OCI-M1 (cell line): ENCODE results near the gene VWA5B1.

Source experiments
- DNase-seq: peaks from one replicate; lab custom pipeline; 2025; lab: John Stamatoyannopoulos, UW

The VWA5B1 gene

DNA sequence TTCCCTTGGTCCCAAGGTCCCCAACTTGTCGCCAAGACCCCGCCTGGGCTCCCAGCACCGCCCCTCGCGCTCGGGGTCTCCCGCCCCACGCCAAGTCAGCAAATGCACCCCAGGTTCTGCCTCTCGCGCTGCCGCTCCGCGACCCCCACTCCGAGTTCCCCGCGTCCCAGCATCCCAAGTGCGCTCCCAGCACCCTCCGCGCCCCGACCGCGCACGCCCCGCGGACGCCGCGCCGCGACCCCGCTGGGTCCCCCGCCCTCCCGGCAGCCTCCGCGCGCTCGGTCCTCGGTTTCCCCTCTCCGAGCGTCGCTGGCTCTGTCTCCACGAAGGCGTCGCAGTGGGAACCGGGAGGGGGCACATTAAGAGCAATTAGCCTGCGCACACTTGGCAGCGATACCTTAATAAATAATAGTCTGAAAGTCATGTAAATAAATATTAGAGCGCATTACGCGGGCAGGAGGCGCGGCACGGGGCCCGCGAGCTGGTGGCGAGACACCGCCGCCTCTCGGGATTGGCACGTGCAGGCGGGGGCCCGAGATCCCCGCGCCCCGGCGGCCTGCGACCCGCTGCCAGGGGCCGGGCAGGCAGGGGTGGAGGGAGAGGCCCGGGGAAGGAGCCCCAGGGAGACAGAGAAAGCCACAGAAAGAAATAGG lies 75.9 kb downstream of the VWA5B1 start:
- DNase-seq = no peak

DNA sequence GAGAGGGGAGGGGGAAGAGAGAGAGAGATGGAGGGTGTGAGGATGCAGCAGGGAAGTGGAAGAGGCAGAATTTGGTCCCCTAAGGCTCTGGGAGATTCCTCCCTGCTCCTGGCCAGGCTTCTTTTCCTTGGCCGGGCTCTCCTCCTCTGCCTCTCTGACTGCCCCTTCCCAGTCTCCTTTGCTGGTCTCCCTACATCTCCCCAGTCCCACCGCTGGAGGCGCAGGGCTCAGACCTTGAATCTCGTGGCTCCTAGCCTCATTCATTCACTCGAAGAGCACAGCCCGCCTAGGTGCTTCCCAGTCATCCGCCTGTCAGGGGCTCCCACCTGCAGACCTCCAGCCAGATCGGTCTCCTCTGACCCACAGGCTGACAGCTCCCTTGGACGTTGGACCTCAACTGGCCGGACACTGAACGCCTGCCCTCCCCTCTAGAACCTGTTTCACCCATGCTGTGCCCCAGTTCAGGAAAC lies 76.5 kb downstream of the VWA5B1 start:
- DNase-seq = no peak

DNA sequence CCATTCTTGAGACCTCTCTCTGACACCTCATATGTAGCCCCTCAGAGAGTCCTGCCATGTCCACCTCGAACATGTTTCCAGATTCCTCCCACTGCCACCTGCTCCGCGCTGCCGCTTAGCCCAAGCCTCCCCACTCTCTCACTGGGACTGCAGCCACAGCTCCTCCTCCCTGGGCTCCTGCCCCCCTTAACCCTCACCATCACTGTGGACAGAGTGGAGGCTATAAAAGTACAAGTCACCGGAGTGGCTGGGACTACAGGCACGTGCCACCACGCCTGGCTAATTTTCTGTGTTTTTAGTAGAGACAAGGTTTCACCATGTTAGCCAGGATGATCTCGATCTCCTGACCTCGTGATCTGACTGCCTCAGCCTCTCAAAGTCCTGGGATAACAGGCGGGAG lies 77.0 kb downstream of the VWA5B1 start:
- no peak for DNase-seq

DNA sequence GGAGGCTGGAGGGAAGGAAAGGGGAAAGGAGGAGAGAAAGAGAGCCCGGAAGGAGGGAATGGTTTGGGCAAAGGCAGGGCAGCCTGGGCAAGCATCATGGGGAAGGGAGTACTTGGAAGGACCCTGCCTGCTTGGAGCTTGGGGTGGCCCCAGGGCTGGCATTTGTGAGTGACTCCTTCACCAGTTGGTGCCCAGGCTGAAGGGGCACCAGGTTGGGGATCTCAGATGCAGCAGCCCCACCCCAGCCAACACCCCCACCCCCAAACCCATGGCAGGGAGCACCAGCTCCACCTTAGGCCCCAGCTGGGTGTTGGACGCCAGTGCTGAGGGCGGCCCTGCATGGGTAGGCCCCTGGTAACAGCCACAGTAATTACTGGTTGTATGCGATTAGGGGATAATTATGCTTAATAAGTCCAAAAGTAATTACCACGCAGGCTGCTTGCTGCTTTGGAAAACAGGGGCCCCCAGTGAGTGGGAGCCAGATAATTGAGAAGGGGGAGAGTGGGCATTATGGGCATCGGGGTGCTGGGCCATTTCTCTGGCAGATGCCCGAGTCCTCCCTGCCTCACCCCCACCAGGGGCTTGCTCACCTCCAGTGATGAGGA lies 78.3 kb downstream of the VWA5B1 start:
- DNase-seq = no peak

DNA sequence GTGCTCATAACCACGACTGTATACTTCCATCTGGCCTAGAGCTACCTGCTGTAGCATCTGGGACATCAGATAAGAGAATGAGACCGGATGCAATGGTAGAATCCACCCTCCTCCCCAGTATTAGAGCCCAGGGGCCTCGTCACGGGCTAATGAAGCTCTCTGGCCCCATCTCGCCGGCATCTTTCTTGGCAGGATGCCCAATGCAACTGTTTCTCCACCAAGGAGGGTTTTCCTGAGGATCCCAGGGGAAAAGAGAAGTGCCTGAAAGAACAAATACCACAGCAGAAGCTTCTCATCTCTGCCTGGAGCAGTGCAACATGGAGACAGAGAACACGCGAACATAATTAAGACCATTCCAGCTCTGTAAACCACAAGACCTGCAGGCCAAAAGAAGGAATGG lies 80.0 kb downstream of the VWA5B1 start:
- DNase-seq = no peak

DNA sequence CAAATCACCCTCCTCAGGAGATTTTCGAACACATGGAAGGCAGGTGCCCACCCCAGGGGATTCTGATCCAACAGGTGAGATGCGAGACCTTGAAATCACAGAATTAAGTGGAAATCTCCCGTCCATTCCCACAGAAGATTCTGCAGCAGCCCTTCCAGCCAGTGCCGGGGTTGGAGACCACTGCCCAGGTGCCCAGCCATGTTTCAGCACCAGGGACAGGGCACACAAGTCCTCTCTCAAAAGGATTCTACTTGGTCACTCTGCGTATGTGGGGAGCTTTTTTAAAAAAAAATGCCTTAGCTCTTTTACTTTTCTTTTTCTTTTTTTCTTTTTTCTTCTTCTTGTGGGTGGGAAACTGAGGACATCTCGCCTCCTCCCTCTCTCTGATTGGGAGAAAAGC lies 80.7 kb downstream of the VWA5B1 start:
- peak; percentile 4 for DNase-seq

DNA sequence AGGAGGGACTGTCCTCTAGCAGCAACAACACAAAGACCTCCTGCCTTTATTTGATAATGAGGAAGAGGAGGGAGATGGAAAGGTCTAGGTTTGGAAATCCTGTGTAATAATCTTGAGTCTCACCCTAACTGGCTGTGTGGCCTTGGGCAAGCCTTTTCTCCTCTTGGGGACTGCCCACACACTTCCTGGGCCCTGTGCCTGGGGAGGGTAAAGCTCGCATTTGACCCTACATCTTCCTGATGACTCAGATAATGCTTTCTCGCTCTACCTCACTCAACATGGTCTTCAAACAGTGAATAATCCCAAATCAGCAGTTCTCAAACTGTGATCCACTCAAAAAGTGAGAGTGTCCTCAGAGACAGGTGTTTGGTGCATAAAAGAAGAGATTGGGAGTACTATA lies 81.2 kb downstream of the VWA5B1 start:
- DNase-seq = no peak

DNA sequence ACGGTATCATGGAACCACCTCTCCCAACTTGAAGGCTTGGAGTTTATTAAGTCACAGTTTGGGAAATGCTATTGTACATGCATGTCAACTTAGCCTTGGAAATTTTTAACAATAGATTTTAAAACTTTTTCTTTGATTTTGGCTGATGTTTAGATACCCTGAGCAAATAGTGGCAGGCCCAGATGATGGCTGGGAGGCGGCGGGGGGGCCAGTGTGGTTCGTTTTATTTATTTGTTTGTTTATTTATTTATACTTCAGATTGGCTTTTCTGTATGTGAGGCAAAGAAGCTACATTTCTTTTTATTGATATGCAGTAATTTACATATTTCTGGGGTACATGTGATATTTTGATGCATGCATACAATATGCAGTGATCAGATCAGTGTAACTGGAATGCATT lies 82.0 kb downstream of the VWA5B1 start:
- DNase-seq = no peak

DNA sequence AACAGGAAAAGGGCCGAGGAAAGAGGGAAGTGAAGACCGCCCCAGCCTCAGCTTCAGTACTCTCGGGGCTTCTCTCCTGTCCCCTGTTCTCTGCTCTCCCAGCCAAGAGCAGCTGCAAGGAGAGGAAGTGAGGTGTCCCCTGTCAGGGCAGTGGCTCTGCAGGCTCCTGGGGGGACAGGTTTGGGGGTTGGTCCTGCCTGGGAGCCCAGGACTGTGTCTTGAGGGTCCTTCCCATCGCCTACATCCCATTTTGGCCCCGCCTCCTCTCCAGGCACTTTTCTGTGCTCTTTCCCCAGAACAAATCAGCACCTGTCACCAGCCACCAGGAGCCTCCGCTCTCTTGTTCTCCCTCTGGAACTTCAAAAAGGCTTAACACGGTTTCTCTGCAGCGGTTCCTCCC lies 82.6 kb downstream of the VWA5B1 start:
- no peak for DNase-seq

DNA sequence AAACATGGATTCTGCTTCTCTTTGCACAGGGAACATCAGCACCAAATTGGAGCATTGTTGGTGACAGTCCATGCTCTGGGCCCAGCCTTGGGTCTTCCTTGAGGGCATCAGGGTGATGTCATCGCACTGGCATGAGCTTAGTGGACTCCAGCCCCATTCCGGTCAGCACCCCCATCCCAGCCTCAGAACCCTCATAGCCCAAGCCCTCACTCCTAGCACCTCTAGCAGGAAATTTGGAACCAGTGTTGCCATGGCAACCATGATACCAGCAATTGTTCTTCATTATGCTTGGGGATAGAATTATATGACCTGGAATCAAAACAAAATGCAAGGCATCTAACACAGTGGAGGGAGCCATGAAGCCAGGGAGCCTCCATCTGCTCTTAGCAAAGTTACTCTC lies 83.1 kb downstream of the VWA5B1 start:
- no peak for DNase-seq

DNA sequence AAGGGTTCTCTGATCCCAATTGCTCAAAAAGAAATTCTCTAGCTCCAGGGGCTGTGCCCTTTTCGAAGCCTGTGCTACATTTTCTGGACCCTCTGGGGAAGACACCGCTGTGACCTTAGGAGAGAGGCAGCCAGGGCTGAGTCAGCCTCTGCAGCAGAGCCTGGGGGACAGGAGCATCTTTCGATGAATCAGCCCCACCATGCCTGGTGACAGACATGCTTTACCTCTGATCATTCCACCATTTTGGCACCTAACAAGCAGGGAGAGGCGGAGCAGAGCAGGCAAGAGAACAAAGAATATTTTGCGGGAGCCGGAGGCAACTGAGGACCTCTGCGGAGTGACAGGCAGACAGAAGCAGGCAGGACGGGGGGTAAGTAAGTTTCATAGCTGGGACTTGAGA lies 84.9 kb downstream of the VWA5B1 start:
- DNase-seq = no peak

DNA sequence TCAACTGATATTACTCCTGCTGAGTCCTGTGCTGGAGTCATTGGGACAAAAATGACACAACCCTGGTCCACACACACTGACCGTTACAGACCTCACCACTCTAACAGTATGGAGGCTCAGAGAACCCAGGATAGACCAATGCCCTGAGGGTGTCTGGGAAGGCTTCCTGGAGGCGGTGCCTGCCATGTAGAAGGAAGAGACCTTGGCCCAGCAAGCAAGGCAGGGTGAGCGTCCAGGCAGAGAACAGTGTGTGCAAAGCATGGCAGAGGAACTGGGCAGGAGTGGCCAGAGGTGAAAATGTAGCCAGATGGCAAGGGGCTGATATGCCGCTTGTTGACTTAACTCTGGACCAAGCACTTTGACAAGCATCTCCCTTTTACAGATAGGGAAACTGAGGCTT lies 85.5 kb downstream of the VWA5B1 start:
- no peak for DNase-seq

DNA sequence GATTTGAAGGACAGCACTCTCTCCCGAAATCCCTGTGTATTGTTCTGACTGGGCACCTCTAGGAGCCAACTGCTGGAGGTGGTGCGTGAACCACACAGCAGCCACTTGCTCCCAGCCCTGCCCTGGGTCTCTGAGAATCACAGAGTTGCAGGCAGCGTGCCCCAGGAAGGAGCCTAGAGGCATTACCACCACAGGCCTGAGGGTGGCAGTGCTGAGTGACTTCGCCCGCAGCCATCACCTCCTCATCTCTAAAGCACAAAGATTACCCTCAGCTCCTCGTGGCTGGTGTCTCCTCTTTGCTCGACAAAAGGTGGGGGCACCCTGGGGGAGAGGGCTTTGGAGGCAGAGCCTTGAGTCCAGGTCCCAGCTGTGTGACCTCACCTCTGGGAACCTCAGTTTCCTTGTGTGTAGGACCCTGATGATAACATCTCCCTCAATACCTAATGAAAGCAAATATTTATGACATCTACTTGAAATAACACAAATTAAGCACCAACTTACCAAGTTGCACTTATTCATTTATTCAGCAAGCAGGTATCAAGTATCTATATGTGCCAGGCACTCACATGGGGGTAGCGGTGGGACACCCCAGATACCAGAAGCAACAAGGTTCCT lies 86.3 kb downstream of the VWA5B1 start:
- DNase-seq = peak; percentile 62

DNA sequence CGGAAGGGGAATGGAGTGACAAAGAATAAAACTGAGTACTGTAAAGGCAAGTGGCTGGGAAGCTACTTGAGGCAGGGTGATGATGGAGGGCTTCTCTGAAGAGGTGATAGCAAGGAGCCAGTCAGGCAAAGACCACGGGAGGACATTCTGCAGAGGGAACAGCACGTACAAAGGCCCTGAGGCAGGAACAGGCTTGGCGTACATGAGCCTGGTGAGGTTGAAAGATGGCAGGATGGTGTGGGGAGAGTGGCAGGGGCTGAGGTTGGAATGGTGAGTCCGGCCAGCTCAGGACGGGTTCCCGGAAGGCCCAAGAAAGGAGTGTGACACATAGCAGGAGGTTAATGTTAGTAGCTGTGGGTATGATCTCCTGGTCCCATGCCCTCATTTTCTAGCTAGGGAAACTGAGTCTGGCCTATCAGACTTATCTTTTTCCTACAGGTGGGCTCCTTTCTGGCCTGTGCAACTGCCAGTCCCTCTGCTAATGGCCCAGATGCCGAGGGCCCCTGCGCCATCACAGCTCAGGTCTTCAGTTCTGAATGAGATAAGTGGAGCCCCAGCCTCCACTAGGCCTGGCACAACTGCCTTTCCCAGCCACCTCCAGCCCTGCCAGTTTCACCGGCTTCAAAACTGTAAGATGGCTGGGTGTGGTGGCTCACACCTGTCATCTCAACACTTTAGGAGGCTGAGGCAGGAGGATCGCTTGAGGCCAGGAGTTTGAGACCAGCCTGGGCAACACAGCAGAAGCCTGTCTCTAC lies 87.0 kb downstream of the VWA5B1 start:
- DNase-seq = no peak

DNA sequence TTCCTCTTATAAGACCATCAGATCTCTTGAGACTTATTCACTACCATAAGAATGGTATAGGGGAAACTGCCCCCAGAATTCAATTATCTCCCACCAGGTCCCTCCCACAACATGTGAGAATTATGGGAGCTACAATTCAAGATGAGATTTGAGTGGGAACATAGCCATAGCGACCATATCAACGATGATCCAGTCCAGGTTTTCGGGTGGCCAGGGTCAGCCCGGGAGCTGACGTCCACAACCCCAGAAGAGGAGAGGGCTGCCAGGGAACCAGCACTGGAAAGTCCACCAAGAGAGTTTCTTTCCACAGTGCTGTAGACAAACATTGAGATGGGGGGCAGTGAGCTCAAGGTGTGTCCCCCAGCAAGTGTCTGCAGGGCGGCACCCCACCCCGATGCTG lies 88.4 kb downstream of the VWA5B1 start:
- no peak for DNase-seq

DNA sequence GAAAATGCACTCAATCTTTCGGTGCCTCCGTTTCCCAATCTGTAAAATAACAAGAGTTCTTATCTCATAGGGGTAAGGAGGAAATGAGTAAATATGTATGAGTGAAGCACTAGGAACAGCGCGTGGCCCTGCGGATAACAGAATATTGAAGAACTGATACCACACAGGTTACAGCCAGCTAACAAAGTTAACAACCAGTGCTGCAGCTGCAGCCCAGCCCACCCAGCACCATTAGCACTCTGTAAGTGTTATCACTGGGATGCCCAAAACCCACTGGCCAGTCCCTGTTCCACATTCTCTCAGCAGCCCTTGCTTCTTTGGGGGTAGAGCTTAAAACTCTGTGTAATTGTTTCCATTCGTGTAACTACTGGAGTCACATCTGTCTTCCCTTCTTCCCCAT lies 89.5 kb downstream of the VWA5B1 start:
- no peak for DNase-seq

DNA sequence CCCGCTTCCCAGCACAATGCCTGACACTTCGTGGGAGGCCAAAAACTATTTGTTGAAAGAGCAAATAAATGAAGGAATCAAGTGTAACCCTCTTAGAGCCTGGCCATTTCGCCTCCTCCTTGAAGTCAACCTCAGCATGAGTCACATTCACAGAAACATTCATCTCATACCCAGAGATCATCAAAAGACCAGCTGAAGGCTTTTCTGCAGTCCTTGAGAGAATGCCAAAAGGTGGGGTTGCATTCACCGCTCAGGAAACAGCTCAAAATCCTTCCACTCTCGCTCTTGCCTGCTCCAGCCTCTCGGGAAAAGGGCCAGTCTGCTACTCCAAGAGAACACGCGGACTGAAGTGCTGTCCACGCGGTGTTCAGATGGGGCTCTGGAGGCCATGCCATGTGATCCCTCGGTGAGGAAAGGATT lies 90.0 kb downstream of the VWA5B1 start:
- DNase-seq = no peak

DNA sequence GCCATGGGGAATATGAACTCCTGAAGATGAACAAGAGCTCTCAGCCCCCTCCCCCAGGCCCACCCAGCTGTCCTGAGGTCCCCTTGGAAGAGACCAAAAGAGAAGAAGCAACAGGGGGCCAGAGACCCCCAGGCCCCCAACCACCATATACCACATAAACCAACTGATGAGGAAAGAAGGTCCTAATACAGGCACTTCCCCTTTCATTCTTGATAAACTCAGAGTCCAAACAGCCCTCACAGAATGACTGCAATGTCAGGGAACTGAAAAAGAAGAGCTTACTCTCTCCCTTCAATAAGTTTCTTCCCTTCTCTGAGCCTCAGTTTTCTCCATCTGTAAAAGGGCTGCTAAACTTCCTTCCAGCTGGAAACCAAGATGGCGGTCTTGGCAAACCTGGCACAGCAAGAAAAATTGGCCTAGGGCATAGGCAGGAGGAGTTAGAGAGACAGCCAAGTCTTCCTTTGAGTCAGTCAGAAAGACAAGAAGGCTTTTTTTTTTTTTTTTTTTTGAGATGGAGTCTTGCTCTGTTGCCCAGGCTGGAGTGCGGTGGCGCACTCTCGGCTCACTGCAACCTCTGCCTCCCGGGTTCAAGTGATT lies 90.5 kb downstream of the VWA5B1 start:
- peak; percentile 7 for DNase-seq

DNA sequence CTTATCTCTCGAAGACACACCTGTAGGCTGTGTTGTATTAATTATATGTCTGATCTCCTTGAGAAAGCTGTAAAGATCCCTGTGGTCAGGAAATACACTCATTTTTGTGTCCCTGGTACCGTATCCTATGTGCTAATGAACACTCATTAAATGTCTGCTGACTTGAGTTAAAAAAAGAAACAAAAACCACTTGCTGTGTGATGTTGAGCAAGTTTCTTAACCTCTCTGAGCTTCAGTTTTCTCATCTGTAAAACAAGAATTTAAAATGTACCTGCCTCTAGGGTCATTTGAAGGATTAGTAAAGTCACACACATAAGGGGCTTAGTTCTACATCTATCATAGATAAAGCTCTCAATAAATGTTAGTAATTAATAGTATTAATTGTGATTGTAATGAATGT lies 91.3 kb downstream of the VWA5B1 start:
- DNase-seq = no peak

DNA sequence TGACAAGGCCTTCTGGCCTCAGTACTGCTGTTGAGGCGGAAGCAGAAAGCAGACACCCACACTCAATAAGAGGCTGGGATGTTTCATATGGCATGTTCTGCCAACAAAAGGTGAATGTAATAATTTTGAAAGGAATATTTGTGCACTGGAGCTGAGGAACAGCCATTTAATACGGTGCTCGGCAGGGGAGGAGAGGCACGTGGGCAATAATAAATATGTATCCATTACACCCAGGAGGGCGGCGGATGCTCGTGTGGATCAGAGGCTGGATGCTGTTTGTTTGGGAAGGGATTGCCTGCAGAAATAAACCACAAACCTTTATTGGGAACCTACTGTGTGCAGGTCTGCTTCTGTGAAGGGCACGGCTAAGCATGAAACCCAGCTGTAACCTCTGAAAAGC lies 92.0 kb downstream of the VWA5B1 start:
- DNase-seq = no peak

DNA sequence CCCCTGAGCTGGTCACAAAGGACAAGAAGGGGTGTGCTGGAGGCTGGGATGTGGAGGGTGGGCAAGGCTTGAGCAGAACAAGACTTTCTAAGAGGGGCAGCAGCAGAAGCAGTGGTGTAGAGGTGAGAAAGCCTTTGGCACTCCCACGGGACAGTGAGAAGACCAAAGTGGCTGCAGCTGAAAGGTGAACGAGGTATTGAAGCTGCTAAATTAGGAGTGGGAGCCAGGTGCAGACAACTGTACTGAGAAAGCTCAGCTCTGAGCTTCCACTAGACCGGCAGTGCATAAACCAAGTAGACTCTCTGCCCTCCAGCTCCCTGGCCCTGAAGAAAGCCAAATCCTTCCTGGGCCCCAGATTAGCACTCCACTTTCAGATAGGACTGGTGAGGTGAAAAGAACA lies 93.0 kb downstream of the VWA5B1 start:
- no peak for DNase-seq

DNA sequence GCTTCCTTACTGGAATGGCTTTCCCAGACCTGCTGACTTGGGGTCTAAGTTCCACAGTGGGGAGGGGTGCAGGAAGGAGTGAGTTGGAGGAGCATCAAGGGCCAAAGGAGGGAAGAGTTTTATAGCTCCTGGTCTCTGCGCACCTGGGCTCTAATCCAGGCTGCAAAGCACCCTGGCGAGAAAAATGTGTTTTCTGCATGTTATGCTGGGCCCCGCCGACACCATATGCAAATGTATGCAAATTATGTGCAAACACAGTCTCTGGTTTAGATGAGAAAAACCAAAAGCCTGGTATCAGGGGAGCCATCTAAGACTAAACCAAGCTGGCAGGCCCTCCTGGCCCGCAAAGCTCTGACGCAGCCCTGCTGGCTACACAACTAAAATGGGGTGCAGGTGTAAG lies 95.0 kb downstream of the VWA5B1 start:
- no peak for DNase-seq
